IMR-90 (cell line): ENCODE data around the gene RGSL1. TPM values are rescaled to one million over a fixed set of nuclear protein-coding genes. Genes with fewer than 3 reads are reported as not detected.
A peak's percentile ranks its signal among the peaks of the same experiment; 100 is the strongest.

Experiments
- ATAC-seq: fragments of 200-7000 bp; cut with Tn5 transposase; 2 replicates; pipeline ENCODE4 v1.9.1; 2020; ENCODE audit warnings: low read depth, mild to moderate bottlenecking, moderate library complexity
- BruUV-seq: library from RNA; stranded (reverse); fragments of 400-500 nt; replicated peaks from 2 replicates; lab custom pipeline; 2021; lab: Mats Ljungman, UMichigan
- CTCF ChIA-PET: fragments of 300-600 bp; formaldehyde crosslinking; extraction: SDS; loops from one replicate; lab custom pipeline; 2021; ENCODE audit warnings: antibody characterized with exemption; lab: Yijun Ruan, JAX
- POLR2A ChIA-PET: fragments of 300-600 bp; sonication (Branson Sonifier 250); formaldehyde crosslinking; loops from one replicate; lab custom pipeline; 2022; ENCODE audit warnings: antibody characterized with exemption; ENCODE audit not compliant: unreplicated experiment; lab: Charles Lee
- DNase-seq: peaks from one replicate; pipeline ENCODE4 v3.0.0; 2013
- H2AFZ ChIP-seq: replicated peaks from 2 replicates; pipeline ENCODE3; 2013; ENCODE audit warnings: low read length, mild to moderate bottlenecking; ENCODE audit not compliant: poor library complexity
- H2AK5ac ChIP-seq: 2 replicates; pipeline ENCODE4 v1.6.1; 2013; ENCODE audit warnings: low read depth, low read length, inconsistent platforms
- H2AK9ac ChIP-seq: replicated peaks from 2 replicates; pipeline ENCODE3; 2013; ENCODE audit warnings: mild to moderate bottlenecking, low read depth, low read length, moderate library complexity; ENCODE audit not compliant: poor library complexity
- H2BK120ac ChIP-seq: 2 replicates; pipeline ENCODE4 v1.6.1; 2013; ENCODE audit warnings: low read depth, low read length, inconsistent platforms
- H2BK15ac ChIP-seq: 3 replicates; pipeline ENCODE4 v1.6.1; 2013; ENCODE audit warnings: low read depth, low read length, inconsistent platforms
- H2BK20ac ChIP-seq: 2 replicates; pipeline ENCODE4 v1.6.1; 2013; ENCODE audit warnings: low read depth, mild to moderate bottlenecking, inconsistent platforms, low read length, moderate library complexity
- H2BK5ac ChIP-seq: 2 replicates; pipeline ENCODE4 v1.6.1; 2013; ENCODE audit warnings: mild to moderate bottlenecking, low read depth, low read length, inconsistent platforms; ENCODE audit not compliant: poor library complexity, severe bottlenecking
- H3K14ac ChIP-seq: replicated peaks from 2 replicates; pipeline ENCODE4 v1.6.1; 2013; ENCODE audit warnings: low read depth, low read length, inconsistent platforms
- H3K18ac ChIP-seq: 2 replicates; pipeline ENCODE4 v1.6.1; 2013; ENCODE audit warnings: low read depth, low read length, control low read depth
- H3K23ac ChIP-seq: 2 replicates; pipeline ENCODE4 v1.6.1; 2013; ENCODE audit warnings: low read depth, low read length, inconsistent platforms
- H3K27ac ChIP-seq: 2 replicates; pipeline ENCODE4 v1.5.1; 2013; ENCODE audit warnings: mild to moderate bottlenecking, control low read depth, low read length; ENCODE audit not compliant: insufficient read depth
- H3K27me3 ChIP-seq: 2 replicates; pipeline ENCODE4 v1.6.1; 2013; ENCODE audit warnings: low read length; ENCODE audit not compliant: control insufficient read depth, insufficient read depth
- H3K36me3 ChIP-seq: 2 replicates; pipeline ENCODE4 v1.6.1; 2013; ENCODE audit warnings: low read length, mixed read lengths; ENCODE audit not compliant: control insufficient read depth, insufficient read depth
- H3K4ac ChIP-seq: 2 replicates; pipeline ENCODE4 v1.6.1; 2013; ENCODE audit warnings: low read depth, low read length, inconsistent platforms
- H3K4me1 ChIP-seq: 2 replicates; pipeline ENCODE4 v1.6.1; 2013; ENCODE audit warnings: low read length, mixed read lengths; ENCODE audit not compliant: control insufficient read depth, insufficient read depth
- H3K4me2 ChIP-seq: 2 replicates; pipeline ENCODE4 v1.6.1; 2013; ENCODE audit warnings: low read depth, mild to moderate bottlenecking, control low read depth, low read length, moderate library complexity
- H3K4me3 ChIP-seq: 2 replicates; pipeline ENCODE4 v1.5.1; 2013; ENCODE audit warnings: low read depth, mild to moderate bottlenecking, control low read depth, low read length, moderate library complexity; ENCODE audit not compliant: insufficient read depth
- H3K56ac ChIP-seq: 2 replicates; pipeline ENCODE4 v1.6.1; 2013; ENCODE audit warnings: low read length, inconsistent platforms; ENCODE audit not compliant: insufficient read depth; ENCODE audit errors: extremely low read depth
- H3K79me1 ChIP-seq, 2 experiments: 2 replicates each; pipeline ENCODE4 v1.6.1; 2013; ENCODE audit warnings: low read length in 2 of 2, inconsistent platforms in 1 of 2, low read depth in 1 of 2
- H3K9ac ChIP-seq: 2 replicates; pipeline ENCODE4 v1.6.1; 2013; ENCODE audit warnings: low read depth, low read length, control low read depth
- H3K9me1 ChIP-seq: 2 replicates; pipeline ENCODE4 v1.6.1; 2013; ENCODE audit warnings: low read length, inconsistent platforms; ENCODE audit not compliant: insufficient read depth
- H3K9me3 ChIP-seq: 2 replicates; pipeline ENCODE4 v1.6.1; 2013; ENCODE audit warnings: low read length; ENCODE audit not compliant: control insufficient read depth, insufficient read depth
- H4K20me1 ChIP-seq: 2 replicates; pipeline ENCODE4 v1.6.1; 2013; ENCODE audit warnings: low read length, inconsistent platforms; ENCODE audit not compliant: insufficient read depth
- H4K5ac ChIP-seq: 2 replicates; pipeline ENCODE4 v1.6.1; 2013; ENCODE audit warnings: mild to moderate bottlenecking, low read depth, low read length, control low read depth
- H4K8ac ChIP-seq, 2 experiments: 2 replicates each; pipeline ENCODE4 v1.6.1; 2013; ENCODE audit warnings: low read depth in 2 of 2, low read length in 2 of 2, control low read depth in 1 of 2, inconsistent platforms in 1 of 2
- H4K91ac ChIP-seq: 2 replicates; pipeline ENCODE4 v1.6.1; 2013; ENCODE audit warnings: low read depth, low read length, inconsistent platforms; ENCODE audit not compliant: insufficient read depth
- CEBPB ChIP-seq: IDR thresholded peaks from 2 replicates; pipeline ENCODE4 v1.6.1; 2012; ENCODE audit warnings: low read depth, low read length, improper control_type of control experiment
- CHD1 ChIP-seq: IDR thresholded peaks from 2 replicates; pipeline ENCODE4 v1.6.1; 2012; ENCODE audit warnings: low read depth, low read length, improper control_type of control experiment
- MXI1 ChIP-seq: IDR thresholded peaks from 2 replicates; pipeline ENCODE4 v1.6.1; 2012; ENCODE audit warnings: low read depth, mild to moderate bottlenecking, low read length, moderate library complexity, borderline replicate concordance
- SMC3 ChIP-seq: fragments of 150-350 bp; IDR thresholded peaks from 2 replicates; pipeline ENCODE4 v1.6.1; 2016; ENCODE audit warnings: low read depth, mild to moderate bottlenecking, antibody characterized with exemption, low read length, moderate library complexity
- dilution Hi-C: fragments of 300-500 bp; cut with HindIII; formaldehyde crosslinking; loops from one replicate; pipeline ENCODE4 v1.14.3; 2018; ENCODE audit warnings: low sequenced_read_pairs; ENCODE audit not compliant: unreplicated experiment
- in situ Hi-C: fragments of 300-500 bp; cut with MboI; formaldehyde crosslinking; loops from 3 replicates; pipeline ENCODE4 v1.14.3; 2019; ENCODE audit warnings: low sequenced_read_pairs, inconsistent platforms, mixed read lengths
- intact Hi-C: fragments of 100-400 bp; cut with micrococcal nuclease; formaldehyde crosslinking; loops from 2 replicates; pipeline ENCODE4 v1.10.0; 2022
- polyA plus RNA-seq, 3 experiments: library from polyadenylated mRNA; depleted of rRNA; stranded (reverse); fragments of >200 nt; gene quantifications; 2 replicates each; pipeline ENCODE4 v1.2.3, GENCODE V29; 2012; ENCODE audit warnings: low replicate concordance in 1 of 3
- total RNA-seq: library from RNA; depleted of rRNA; stranded (reverse); fragments of >200 nt; gene quantifications from 2 replicates; pipeline ENCODE4 v1.2.3, GENCODE V29; 2012

Gene RGSL1
- total and polyA plus RNA-seq, 2 of the 4 experiments (the other 2 are of a cell fraction), result not detected

DNA sequence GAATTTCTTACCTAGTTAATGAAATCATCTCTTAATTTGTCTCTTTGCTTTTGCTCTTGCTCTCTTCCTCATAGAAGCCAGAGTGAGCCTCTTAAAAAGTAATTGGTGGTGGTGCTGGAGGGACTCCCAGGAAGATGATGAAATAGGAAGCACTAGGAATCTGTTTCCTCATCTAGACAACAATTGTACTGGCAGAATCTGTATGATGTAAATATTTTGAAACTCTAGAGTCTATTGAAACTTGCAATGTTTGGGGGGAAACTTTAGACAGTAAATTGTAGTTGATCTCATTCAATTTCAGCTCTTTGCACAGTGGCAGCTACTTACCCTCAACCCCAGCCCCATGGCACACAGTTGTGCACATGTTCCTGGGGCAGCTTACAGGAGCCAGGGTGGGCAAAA lies 10.6 kb downstream of the RGSL1 start:
- Histone ChIP-seq H4K20me1 (no peaks in the 10 kb centered on the region), H2BK5ac (no peak overlapping the region), H3K4me1 (no peaks in the 10 kb centered on the region), H3K36me3 (no peaks in the 10 kb centered on the region), H3K9me1 (no peaks in the 10 kb centered on the region), H3K27ac (no peak overlapping the region), H2BK120ac (no peak overlapping the region), H3K9ac (no peak overlapping the region), H3K56ac (no peak overlapping the region), H3K9me3 (no peaks in the 10 kb centered on the region), H2AK9ac (no peak overlapping the region), H2BK20ac (no peak overlapping the region), H3K4me2 (no peak overlapping the region), H4K5ac (no peak overlapping the region), H3K14ac (no peak overlapping the region), H4K91ac (no peak overlapping the region), H2AK5ac (no peak overlapping the region), H3K18ac (no peak overlapping the region), H2BK15ac (no peak overlapping the region), H3K4ac (no peak overlapping the region), H4K8ac (no peak overlapping the region), H3K23ac (no peak overlapping the region), H2AFZ (no peak overlapping the region), H3K27me3 (no peaks in the 10 kb centered on the region), H3K79me1 (no peaks in the 10 kb centered on the region), H3K4me3 (no peak overlapping the region)
- dilution Hi-C loops, result no loop called here
- DNase-seq (peak; percentile 11), ATAC-seq (no peak)
- in situ Hi-C loops, result no loop called here
- intact Hi-C loops, result no loop called here
- ChIA-PET POLR2A (no interaction called here), CTCF (interaction anchor here (0.6 kb wide), 1 partner anchor 324 kb away, joined by 3 read pairs; no protein-coding TSS in a partner anchor)
- BruUV-seq, result no TSS peak
- TF ChIP-seq CEBPB, result no peak
- no peak for TF ChIP-seq CHD1
- TF ChIP-seq SMC3, result no peak
- TF ChIP-seq MXI1, result no peak
